Spleen (tissue), 7 donors: Measurements from ENCODE around the gene CA12.
"Not testable (repeated sequence)": the region's sequence is repeated elsewhere in the genome, so short reads cannot be mapped to it uniquely, and the experiment has no call there.

ENCODE experiments used
- POLR2A ChIP-seq, 3 donors: fragments of 450-650 bp; IDR thresholded peaks; one replicate each; pipeline ENCODE4 v1.5.1; 2017; ENCODE audit warnings: antibody characterized with exemption in 3 of 3, mild to moderate bottlenecking in 1 of 3
- TF ChIP-seq, protein P1 (sequence below), 11 experiments: fragments of 200-600 bp in 7 of 11; fragments of 450-650 bp in 4 of 11; sonication (generic) in 4 of 11; IDR thresholded peaks in 8 of 11; conservative IDR thresholded peaks in 3 of 11; 1 replicate in 7 of 11; 2 replicates in 4 of 11; pipeline versions ENCODE4 v1.4.0 to v1.8.0; 2016 to 2021; ENCODE audit warnings: antibody characterized with exemption in 11 of 11, inconsistent platforms in 4 of 11, mild to moderate bottlenecking in 1 of 11
- donor health status: DM: no; HTN: no; CAD: no; lungs with moderate emphysema.
- donor health status: DM: no; HTN: no; CAD: no.
- donor health status: DM: no; HTN: no; CAD: no.

GRCh38 chr15:63320981-63321380 is 60.7 kb downstream of the CA12 start:
- not testable (repeated sequence) for TF ChIP-seq POLR2A (IDR thresholded peaks at IDR 0.05)
- TF ChIP-seq, protein P1, sequence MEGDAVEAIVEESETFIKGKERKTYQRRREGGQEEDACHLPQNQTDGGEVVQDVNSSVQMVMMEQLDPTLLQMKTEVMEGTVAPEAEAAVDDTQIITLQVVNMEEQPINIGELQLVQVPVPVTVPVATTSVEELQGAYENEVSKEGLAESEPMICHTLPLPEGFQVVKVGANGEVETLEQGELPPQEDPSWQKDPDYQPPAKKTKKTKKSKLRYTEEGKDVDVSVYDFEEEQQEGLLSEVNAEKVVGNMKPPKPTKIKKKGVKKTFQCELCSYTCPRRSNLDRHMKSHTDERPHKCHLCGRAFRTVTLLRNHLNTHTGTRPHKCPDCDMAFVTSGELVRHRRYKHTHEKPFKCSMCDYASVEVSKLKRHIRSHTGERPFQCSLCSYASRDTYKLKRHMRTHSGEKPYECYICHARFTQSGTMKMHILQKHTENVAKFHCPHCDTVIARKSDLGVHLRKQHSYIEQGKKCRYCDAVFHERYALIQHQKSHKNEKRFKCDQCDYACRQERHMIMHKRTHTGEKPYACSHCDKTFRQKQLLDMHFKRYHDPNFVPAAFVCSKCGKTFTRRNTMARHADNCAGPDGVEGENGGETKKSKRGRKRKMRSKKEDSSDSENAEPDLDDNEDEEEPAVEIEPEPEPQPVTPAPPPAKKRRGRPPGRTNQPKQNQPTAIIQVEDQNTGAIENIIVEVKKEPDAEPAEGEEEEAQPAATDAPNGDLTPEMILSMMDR (IDR thresholded peaks at IDR 0.05 in 8 of 11, conservative IDR thresholded peaks at IDR 0.05 in 3 of 11), result not testable (repeated sequence)
